Measurements from ENCODE around the gene NFS1.

DNA sequence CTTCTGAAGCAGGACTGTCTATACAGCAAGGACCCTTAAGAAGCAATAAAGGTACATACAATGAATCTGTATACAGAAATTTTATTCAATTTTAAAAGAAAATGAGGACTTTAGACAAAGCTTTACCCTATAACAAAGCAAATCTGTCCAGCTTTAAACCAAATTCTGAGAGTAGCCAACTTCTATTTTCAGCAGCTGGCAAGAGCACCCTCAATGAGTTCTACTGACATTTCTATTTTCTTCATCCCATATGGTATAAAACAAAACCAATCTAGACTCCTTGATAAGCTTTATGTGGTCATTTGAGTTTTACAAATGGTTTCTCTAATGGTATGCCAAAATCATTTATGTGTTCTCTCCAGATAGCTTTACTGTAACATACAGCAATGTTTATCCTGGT is 47.2 kb downstream of the NFS1 start:
- TF ChIP-seq MAFK (IDR thresholded peaks at IDR 0.05; ENCODE audit: low read depth, low read length) (no peak), MAX (IDR thresholded peaks at IDR 0.05) (no peak), CEBPB (IDR thresholded peaks at IDR 0.05; ENCODE audit: low read depth, low read length) (no peak), USF2 (IDR thresholded peaks at IDR 0.05; ENCODE audit: low read length) (no peak), EZH2 (IDR thresholded peaks at IDR 0.05; ENCODE audit: low read depth, low read length, severe bottlenecking) (no peak), CHD1 (IDR thresholded peaks at IDR 0.05; ENCODE audit: low read depth, low read length) (no peak), SIN3A (conservative IDR thresholded peaks at IDR 0.05 in 1 of 2, IDR thresholded peaks at IDR 0.05 in 1 of 2; ENCODE audit: low read depth in 1 of 2, low read length in 2 of 2) (no peak), SP2 (IDR thresholded peaks at IDR 0.05; ENCODE audit: low read length) (no peak)
- TF ChIP-seq, protein P1, sequence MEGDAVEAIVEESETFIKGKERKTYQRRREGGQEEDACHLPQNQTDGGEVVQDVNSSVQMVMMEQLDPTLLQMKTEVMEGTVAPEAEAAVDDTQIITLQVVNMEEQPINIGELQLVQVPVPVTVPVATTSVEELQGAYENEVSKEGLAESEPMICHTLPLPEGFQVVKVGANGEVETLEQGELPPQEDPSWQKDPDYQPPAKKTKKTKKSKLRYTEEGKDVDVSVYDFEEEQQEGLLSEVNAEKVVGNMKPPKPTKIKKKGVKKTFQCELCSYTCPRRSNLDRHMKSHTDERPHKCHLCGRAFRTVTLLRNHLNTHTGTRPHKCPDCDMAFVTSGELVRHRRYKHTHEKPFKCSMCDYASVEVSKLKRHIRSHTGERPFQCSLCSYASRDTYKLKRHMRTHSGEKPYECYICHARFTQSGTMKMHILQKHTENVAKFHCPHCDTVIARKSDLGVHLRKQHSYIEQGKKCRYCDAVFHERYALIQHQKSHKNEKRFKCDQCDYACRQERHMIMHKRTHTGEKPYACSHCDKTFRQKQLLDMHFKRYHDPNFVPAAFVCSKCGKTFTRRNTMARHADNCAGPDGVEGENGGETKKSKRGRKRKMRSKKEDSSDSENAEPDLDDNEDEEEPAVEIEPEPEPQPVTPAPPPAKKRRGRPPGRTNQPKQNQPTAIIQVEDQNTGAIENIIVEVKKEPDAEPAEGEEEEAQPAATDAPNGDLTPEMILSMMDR (IDR thresholded peaks at IDR 0.05; ENCODE audit: control extremely low read depth in 1 of 3, insufficient read depth in 1 of 3, low read depth in 1 of 3, low read length in 3 of 3): no peak
